ENCODE data around the gene ECT2L. TPM values are rescaled to one million over a fixed set of nuclear protein-coding genes. Genes with fewer than 3 reads are reported as not detected.
"Not testable (repeated sequence)": the region's sequence is repeated elsewhere in the genome, so short reads cannot be mapped to it uniquely, and the experiment has no call there.

The ECT2L gene
- total RNA-seq, 1 donor from 2014 or later = 0.31 TPM

- not testable (repeated sequence) for DNase-seq
These were observed 141.0 kb downstream of the ECT2L start for GRCh38 chr6:138936873-138937272.

- no peak for DNase-seq
These were observed 147.3 kb downstream of the ECT2L start for GRCh38 chr6:138943089-138943625.

DNA sequence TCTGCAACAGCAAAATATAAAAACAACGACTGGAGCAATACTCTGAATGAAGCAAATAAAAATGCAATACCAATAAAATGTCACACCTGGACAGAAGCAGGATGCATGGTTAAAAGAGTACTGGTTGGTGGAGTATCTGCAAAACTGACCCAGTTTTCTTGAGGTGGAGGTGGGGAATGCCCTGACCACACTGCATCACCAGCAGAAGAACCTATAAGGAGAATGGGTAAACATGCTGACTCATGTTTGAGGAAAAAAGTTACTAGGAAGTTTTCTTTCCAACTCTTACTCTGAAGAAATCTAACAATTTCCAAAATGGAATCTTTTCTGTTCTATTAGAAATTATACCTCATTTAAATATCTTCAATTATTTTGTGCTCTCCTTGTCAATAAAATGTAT lies 148.5 kb downstream of the ECT2L start:
- no peak for DNase-seq

GRCh38 chr6:138945354-138945753 lies 149.5 kb downstream of the ECT2L start:
- DNase-seq = no peak

DNA sequence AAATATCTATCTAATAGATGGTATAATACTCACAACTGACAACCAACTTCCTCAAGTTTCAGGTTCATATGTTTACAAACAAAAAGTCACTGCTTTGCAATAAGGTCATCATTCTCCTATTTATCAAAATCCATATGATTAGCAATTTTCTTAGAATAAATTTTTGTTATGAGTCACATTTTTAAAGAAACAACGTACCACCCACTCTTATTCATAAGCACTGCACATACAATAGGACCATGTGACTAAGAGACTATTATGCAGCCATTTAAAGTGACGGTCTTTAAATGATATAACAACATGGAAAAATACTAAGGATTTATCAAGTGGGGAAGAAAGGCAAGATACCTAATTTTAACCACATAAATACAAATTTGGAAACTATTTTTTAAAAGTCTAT lies 152.1 kb downstream of the ECT2L start:
- no peak for DNase-seq

- DNase-seq = no peak
These were observed 152.8 kb downstream of the ECT2L start for GRCh38 chr6:138948546-138949179.

DNA sequence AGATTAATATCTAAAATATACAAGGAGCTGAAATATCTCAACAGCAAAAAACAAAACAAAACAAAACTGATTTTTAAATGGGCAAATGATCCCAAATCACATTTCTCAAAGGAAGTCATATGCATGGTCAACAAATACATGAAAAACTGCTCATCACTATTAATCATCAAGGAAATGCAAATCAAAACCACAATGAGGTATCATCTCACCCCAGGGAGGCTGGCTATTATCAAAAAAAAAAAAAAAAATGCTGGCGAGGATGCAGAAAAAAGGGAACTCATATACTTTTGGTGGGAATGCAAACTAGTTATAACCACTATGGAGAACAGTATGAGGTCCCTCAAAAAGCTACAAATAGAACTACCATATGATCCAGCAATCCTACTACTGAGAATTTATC lies 157.6 kb downstream of the ECT2L start:
- DNase-seq = no peak

Other genes with a start within 250 kb of the ECT2L start
- gene CCDC28A, start 22.3 kb upstream of the ECT2L start, total RNA-seq = 17.7 TPM
- gene REPS1, start 192.2 kb downstream of the ECT2L start, total RNA-seq = 120 TPM
- gene ABRACL, start 232.7 kb downstream of the ECT2L start, total RNA-seq = 6.1 TPM

All from tongue (tissue), 2 donors.